ENCODE measurements around the gene ODAD4.
"Not testable (repeated sequence)": the region's sequence is repeated elsewhere in the genome, so short reads cannot be mapped to it uniquely, and the experiment has no call there.

ODAD4 gene

DNA sequence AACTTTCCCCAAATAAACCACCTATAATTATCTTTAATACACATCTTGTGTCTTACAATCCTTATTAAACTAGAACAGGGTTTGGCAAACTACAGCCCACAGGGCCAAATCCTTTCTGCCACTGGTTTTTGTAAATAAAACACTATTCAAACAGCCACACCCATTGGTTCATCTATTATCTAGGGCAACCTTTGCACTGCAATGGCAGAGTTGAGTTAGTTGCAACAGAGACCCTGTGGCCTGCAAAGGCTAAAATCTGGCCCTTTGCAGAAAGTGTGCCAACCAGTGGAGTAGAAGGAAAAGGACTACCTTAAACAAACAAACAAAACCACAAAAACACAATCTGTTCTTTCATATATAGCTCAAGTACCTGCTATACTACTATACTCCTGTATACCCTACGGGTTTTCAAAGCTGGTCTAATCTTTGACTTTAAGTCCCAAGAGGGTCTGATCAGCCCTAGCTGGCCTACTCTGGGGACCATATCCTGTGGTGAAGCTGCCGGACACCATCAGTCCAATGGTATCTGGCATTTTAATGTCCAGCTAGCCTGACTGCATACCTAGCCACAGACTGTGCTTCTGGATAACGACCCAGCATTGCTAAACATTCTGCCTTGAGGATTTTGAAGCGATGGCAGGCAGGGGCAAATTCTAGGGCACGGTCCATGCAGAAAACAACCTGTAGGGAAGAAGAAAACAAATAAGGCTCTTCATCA lies 59.4 kb downstream of the ODAD4 start:
- no peak for DNase-seq (ENCODE audit: extremely low read depth in 1 of 2, low read depth in 1 of 2)

DNA sequence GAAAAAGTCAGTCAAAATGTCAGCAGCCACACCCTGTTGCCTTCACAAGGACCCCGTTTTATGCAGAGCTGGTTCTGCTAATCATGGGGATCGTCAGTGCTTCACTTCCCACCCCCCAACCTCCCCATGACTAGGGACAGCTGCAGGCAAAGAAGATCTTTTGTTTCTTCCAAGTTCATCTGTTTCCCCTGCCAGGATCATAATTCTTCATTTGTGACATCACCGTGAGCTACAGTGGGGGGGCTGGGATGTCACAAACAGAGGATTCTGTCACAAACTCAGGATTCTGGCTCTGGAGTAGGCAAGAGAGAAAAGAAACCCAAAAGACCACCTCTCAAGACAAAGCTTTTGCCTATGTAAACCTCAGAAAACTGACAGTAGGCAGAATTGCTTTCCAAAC lies 62.2 kb downstream of the ODAD4 start:
- no peak for DNase-seq (ENCODE audit: extremely low read depth in 1 of 2, low read depth in 1 of 2)

DNA sequence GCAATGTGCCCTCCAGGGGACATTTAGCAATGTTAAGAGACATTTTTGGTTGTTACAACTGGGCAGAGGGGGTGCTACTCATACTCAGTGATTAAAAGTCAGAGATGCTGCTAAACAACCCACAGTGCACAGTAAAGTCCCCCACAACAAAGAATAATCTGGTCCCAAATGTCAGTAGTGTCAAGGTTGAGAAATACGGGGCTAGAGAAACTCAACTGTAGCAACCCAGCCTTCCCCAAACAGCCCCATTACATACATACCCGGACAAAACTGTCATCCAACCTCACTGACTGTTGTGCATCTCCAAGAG lies 66.4 kb downstream of the ODAD4 start:
- DNase-seq (ENCODE audit: extremely low read depth in 1 of 2, low read depth in 1 of 2) = no peak

DNA sequence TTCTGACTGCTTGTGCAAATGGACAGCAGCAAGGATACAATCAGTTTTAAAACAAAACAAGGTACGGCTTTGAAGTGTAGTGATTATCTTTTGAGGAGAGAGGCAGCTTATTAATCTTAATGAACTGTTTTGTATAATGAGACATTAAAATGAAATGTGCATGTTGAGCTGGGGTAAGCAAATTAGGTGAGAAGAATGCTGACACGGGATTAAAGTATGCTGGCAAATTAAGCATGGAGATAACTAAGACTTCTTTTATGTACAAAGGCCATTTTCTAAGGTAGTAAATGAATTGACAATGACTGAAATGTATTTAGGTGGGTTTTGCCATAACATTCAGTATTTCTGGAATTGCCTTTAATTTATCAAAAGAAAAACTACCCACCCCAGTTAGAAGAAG lies 68.1 kb downstream of the ODAD4 start:
- no peak for DNase-seq (ENCODE audit: extremely low read depth in 1 of 2, low read depth in 1 of 2)

DNA sequence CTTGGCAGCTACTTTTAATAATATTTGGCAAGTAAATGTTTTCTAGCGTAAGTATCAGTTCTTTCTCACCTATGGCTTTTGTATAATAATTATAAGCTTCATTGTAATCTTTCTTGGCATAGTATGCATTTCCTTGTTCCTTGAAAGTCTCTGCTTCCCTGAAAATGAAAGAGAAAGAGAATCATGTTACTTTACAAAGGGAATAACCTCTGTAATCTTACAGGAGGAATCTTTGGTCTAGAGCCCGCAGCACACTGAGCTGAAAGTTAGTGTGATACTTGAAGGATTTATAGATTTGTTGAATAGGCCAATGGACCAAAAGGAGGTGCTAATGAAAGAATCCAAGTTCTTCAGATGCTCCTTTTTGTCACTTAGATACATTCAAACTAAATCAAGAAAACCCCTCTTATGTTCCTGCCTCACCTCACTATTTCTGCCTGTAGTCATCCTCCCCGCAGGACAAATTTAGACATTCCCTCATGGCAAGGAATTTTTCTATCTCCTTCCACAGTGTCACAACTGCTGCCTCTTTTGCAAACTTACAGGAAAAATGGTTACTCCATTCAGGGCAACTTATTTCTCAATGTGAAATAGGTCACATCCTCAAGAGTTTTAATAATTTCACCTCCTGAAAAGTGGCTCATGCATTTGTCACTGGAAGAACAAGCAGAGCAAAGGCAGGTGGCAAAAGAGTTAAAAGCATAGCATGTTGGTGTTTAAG lies 70.2 kb downstream of the ODAD4 start:
- no peak for DNase-seq (ENCODE audit: extremely low read depth in 1 of 2, low read depth in 1 of 2)

DNA sequence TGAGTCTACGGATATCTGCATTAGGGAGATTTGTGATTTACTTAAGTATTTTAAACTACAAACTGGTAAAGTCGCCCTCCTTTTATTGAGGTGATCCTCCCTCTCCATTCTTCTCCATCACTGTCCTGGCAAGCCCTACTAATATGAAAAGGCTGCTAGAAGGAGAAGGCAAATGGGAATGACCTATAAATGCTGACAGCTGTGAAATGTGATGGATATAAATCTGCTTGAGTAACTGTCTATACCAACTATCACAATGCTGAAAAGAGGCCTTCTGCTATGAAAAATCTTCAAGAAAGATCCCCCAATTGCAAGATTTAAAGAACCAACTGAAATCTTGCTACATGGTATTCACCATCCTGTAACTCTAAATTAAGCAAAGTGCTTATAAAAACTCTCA lies 71.3 kb downstream of the ODAD4 start:
- DNase-seq (ENCODE audit: extremely low read depth in 1 of 2, low read depth in 1 of 2) = no peak

DNA sequence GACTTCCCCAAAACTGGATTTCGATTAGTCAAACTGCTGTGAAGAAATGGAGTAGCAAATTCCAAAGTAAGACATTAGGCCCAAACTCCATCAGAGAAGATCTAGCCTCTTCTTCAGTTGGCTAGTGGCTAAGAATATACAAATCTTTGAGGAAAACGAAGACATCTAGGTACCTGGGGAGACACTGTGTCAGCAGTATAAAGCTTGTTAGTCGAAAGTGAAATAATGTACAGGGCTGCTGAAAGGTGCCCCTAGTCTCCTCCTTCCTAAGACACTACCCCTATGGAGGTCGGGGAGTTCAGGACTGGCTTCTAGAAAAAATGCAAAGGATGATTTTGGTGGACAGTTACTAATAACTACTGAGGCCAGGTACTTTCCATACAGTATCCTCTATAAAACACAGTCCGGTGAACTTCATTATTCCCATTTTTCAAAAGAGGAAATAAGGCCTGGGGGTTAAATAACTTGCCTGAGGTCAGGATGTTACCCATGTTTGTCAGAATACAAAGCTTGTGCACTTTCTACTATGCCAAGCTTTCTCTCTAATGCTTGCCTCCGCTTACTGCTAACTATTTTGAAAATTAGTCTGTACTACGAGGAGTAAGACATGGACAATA lies 71.9 kb downstream of the ODAD4 start:
- DNase-seq (ENCODE audit: extremely low read depth in 1 of 2, low read depth in 1 of 2) = no peak

DNA sequence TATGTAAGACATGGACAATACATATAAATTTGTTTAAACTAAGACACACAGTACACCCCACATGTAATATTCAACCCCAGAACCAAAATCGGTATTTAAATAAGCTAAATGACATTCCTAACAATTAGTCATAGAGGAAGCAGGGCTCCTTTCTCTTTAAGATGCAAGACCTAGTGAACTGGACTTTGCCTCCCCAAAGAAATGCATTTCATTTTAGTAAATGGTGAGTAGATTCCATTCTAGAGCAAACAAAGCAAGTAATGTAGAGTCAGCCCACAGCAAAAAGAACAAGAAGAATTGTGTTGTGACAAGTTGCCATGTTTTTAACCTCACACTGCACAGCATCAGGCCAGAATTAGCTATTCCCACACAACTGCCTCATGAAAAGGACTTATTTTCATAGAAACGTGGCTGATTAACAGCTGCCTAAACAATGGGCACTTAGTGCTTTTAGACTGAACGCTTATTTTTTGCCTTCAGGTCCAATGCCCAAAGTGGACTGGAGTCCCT lies 72.4 kb downstream of the ODAD4 start:
- no peak for DNase-seq (ENCODE audit: extremely low read depth in 1 of 2, low read depth in 1 of 2)

DNA sequence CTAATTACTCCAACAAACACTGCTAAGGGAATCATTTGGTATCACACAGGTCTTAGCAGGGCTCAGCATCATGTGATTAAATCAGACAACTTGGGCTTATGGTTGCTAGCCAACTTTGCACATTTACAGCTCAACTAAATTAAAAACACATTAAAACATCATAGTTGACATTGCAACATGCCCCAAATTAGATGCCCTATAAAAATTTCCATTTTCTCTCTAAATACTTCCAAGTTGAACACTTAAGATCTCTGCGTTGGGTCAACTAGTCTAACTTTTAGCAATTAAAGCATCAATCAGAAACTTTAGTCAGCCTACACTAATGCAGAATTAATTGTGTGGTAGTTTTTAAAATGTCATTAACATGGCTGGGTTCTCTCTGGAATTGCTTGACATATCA lies 74.7 kb downstream of the ODAD4 start:
- DNase-seq (ENCODE audit: extremely low read depth in 1 of 2, low read depth in 1 of 2) = no peak

DNA sequence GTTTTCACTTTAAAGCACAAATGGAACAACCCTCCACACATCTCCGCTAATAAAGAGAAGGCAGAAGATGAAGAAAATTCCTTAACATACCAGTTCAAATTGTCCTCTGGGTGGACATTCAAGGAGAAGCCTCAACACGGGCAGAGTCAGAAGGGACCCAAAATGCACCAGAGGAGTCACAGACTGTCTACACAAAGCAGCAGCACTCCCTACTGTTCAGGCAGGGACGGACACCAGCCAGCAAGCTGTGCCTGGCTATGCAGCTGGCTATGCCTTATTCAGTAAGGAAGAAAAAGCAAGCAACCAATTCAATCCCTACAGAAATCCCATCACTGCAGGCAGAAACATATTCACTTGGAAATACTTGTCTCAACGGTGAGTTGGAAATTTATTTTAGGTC lies 78.8 kb downstream of the ODAD4 start:
- no peak for DNase-seq (ENCODE audit: extremely low read depth in 1 of 2, low read depth in 1 of 2)

DNA sequence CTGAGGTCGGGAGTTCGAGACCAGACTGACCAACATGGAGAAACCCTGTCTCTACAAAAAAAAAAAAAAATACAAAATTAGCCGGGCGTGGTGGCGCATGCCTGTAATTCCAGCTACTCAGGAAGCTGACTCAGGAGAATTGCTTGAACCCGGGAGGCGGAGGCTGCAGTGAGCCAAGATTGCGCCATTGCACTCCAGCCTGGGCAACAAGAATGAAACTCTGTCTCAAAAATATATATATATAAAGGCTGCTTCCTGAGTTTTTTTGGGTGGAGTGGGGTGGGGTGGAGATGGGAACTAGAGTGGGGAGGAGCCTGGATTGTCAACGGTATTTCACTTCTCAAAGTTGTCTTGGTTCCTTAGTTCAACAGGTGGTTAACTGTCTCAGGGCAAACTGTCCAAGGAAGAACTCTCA lies 79.9 kb downstream of the ODAD4 start:
- not testable (repeated sequence) for DNase-seq (ENCODE audit: extremely low read depth in 1 of 2, low read depth in 1 of 2)

DNA sequence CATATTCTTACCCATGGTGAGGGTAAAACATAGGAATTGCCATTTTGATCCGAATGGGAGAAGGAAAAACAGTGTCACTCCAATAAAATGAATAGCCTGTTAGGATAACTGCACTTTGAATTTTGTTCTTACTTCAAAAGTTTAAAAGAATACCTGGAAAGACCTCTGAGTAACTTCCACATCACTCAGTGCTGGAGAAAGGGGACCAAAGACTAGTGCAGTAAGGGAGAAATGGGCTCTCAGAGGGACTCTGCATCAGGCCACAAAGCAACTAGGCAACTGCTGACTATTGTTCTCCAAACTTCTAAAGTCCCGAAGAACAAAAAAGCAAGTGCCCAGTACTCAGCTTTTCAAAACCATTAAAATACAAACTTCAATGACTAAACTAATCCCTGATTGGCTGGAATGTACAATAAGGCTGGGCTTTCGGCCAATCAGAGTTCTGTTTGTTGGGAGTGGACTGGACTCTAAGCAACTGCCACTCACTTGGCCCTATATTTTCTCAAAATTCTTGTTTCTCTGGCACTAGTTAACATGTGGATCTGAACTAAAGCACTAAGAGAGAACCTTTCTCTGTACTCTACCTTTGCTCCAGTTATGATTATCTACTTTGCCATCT lies 80.6 kb downstream of the ODAD4 start:
- DNase-seq (ENCODE audit: extremely low read depth in 1 of 2, low read depth in 1 of 2) = no peak

DNA sequence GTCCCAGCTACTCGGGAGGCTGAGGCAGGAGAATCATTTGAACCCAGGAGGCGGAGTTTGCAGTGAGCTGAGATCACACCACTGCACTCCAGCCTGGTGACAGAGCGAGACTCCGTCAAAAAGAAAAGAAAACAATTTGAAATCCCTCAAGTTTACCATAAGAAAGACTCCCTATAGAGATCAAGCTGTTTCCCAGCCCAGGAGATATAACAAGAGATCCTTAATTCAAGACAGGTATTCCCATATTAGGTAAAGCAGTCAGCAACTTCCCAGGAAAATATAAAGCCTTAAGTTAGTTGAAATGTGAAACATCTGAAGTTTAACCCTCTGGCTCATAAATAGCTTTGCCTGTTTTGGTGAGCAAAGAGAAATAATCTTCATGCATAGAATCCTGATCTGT lies 81.9 kb downstream of the ODAD4 start:
- DNase-seq (ENCODE audit: extremely low read depth in 1 of 2, low read depth in 1 of 2) = not testable (repeated sequence)

DNA sequence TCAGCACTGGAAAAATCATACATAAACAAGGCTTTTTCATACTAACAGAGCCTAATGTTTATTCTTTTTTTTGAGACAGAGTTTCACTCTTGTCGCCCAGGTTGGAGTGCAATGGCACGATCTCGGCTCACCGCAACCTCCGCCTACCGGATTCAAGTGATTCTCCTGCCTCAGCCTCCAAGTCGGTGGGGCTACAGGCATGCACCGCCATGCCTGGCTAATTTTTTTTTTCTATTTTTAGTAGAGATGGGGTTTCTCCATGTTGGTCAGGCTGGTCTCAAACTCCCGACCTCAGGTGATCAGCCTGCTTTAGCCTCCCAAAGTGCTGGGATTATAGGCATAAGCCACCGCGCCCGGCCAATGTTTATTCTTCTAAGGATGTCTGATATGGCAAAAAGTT lies 83.3 kb downstream of the ODAD4 start:
- not testable (repeated sequence) for DNase-seq (ENCODE audit: extremely low read depth in 1 of 2, low read depth in 1 of 2)
